Epithelial cell of proximal tubule (primary cell): Measurements from ENCODE around the gene CECR2. TPM values are rescaled to one million over a fixed set of nuclear protein-coding genes. Genes with fewer than 3 reads are reported as not detected.

Source experiments
- DNase-seq: peaks from one replicate; pipeline ENCODE4 v3.0.0-alpha.2; 2011; ENCODE audit warnings: low read depth
- H3K4me3 ChIP-seq: 2 replicates; pipeline ENCODE4 v1.5.1; 2011; ENCODE audit warnings: low read depth, mild to moderate bottlenecking, low read length
- CTCF ChIP-seq: conservative IDR thresholded peaks from 2 replicates; pipeline ENCODE4 v1.5.1; 2012; ENCODE audit warnings: low read depth, mild to moderate bottlenecking, low read length
- total RNA-seq: library from RNA; depleted of rRNA; stranded (reverse); fragments of >200 nt; gene quantifications from 2 replicates; pipeline ENCODE4 v1.2.3, GENCODE V29; 2015

Gene CECR2
- total RNA-seq: 2.5 and 3.7 TPM in 2 replicates

- no peak for DNase-seq
- no peak for TF ChIP-seq CTCF
- H3K4me3 ChIP-seq: peak within 1 kb of the TSS; percentile 48
Measured at GRCh38 chr22:17369439-17370025, at the start of gene CECR2. Gene CECR2 (plus strand): TSS chr22:17369460. CDS start chr22:17369784, 324 bp downstream.

DNA sequence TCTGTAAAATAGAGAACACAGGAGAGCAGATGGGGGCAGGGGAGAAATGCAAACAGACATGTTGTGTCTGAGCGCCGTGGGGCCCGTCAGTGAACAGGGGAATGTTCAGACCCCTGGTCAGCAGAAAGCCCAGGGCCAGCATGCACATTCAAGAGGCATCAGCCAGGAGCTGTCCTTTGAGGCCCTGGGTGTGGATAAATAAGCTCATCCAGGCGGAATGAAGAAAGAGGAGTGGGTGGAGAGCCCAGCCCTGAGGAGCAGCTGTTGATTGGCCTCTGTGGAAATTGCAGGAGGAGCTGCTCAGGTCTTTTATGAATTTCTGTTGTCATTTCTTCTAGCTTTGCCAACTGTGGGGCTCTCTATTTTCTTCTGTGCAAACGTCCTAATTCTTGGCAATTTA is 49.7 kb upstream of the CECR2 start:
- no peak for TF ChIP-seq CTCF
- DNase-seq: no peak
- H3K4me3 ChIP-seq: no peak overlapping the region

GRCh38 chr22:17322511-17322910 is 46.7 kb upstream of the CECR2 start:
- no peak overlapping the region for H3K4me3 ChIP-seq
- TF ChIP-seq CTCF: no peak
- no peak for DNase-seq

DNA sequence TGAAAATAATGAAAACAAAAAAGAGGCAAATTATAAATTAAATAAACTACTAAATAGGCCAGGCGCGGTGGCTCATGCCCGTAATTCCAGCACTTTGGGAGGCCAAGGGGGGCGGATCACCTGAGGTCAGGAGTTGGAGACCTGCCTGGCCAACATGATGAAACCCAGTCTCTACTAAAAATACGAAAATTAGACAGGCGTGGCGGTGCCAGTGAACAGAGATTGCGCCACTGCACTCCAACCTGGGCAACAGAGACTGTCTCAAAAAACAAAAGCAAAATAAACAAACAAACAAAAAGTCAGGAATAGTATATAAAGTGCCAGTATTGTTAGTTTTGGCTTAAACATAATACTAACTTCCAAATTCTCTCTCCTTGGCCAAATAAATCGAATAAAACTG is 37.6 kb upstream of the CECR2 start:
- DNase-seq: no peak
- TF ChIP-seq CTCF: no peak
- no peak overlapping the region for H3K4me3 ChIP-seq

GRCh38 chr22:17332109-17332800 is 37.0 kb upstream of the CECR2 start:
- DNase-seq: no peak
- no peak overlapping the region for H3K4me3 ChIP-seq
- TF ChIP-seq CTCF: no peak

DNA sequence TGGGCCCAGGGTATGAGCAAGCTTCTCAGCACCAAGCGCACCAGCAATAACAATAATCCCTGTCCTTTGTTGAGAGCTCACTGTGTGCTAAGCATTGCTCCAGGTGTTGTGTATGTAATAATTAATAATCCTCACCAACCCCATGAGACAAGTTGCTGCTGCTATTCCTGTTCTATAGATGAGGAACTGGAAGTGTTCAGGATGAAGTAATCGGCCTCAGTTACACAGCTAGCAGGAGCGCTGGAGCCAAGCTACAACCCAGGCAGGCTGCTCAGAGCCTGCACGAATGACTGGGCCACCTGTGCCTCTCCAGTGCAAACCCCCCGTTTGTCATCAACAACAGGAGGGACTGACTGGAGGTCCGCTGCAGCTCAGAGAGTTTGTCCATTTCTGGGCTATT is 35.2 kb upstream of the CECR2 start:
- no peak overlapping the region for H3K4me3 ChIP-seq
- no peak for TF ChIP-seq CTCF
- DNase-seq: no peak

DNA sequence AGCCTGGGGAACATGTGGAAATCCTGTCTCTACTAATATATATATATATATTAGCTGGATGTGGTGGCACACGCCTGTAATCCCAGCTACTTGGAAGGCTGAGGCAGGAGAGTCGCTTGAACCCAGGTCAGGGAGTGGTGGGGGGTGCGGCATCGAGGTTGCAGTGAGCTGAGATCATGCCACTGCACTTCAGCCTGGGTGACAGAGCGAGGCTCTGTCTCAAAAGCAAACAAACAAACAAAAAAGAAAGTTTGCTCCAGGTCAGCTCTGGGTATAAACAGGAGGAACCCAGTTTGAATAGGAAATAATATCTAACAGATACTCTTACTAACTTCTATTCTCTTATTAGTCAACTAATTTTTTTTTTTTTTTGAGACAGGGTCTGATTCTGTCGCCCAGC is 34.3 kb upstream of the CECR2 start:
- no peak for DNase-seq
- TF ChIP-seq CTCF: no peak
- H3K4me3 ChIP-seq: no peak overlapping the region
